H9 (cell line): Measurements from ENCODE around the gene POU6F2. TPM values are rescaled to one million over a fixed set of nuclear protein-coding genes. Genes with fewer than 3 reads are reported as not detected.

ENCODE experiments used
- DNase-seq: peaks from one replicate; pipeline ENCODE4 v3.0.0-alpha.2; 2017
- H2AFZ ChIP-seq: one replicate; pipeline ENCODE4 v1.6.1; 2013; ENCODE audit warnings: mild to moderate bottlenecking, low read length, control low read depth, moderate library complexity
- H2AK5ac ChIP-seq: 2 replicates; pipeline ENCODE4 v1.6.1; 2013; ENCODE audit warnings: low read length, control low read depth, mixed read lengths; ENCODE audit not compliant: insufficient read length
- H2BK120ac ChIP-seq: one replicate; pipeline ENCODE4 v1.6.1; 2013; ENCODE audit warnings: low read depth, mild to moderate bottlenecking, low read length, control low read depth, inconsistent platforms; ENCODE audit not compliant: poor library complexity, severe bottlenecking
- H2BK12ac ChIP-seq: 2 replicates; pipeline ENCODE4 v1.6.1; 2013; ENCODE audit warnings: low read length, control low read depth, mixed read lengths, low read depth; ENCODE audit not compliant: insufficient read length
- H2BK15ac ChIP-seq: 2 replicates; pipeline ENCODE4 v1.6.1; 2013; ENCODE audit warnings: low read depth, low read length, control low read depth
- H2BK20ac ChIP-seq: one replicate; pipeline ENCODE4 v1.6.1; 2013; ENCODE audit warnings: low read depth, mild to moderate bottlenecking, low read length, control low read depth, inconsistent platforms; ENCODE audit not compliant: poor library complexity, severe bottlenecking
- H2BK5ac ChIP-seq: 2 replicates; pipeline ENCODE4 v1.6.1; 2013; ENCODE audit warnings: low read length, control low read depth, mixed read lengths; ENCODE audit not compliant: insufficient read length
- H3K14ac ChIP-seq: 2 replicates; pipeline ENCODE4 v1.6.1; 2013; ENCODE audit warnings: low read length, control low read depth; ENCODE audit not compliant: insufficient read depth
- H3K18ac ChIP-seq: 2 replicates; pipeline ENCODE4 v1.6.1; 2013; ENCODE audit warnings: low read depth, mild to moderate bottlenecking, mixed read lengths, low read length, control low read depth; ENCODE audit not compliant: insufficient read length
- H3K23ac ChIP-seq: 2 replicates; pipeline ENCODE4 v1.6.1; 2013; ENCODE audit warnings: low read length, control low read depth, mixed read lengths, low read depth; ENCODE audit not compliant: insufficient read length
- H3K23me2 ChIP-seq: 2 replicates; pipeline ENCODE4 v1.6.1; 2013; ENCODE audit warnings: low read depth, mild to moderate bottlenecking, mixed read lengths, low read length, control low read depth; ENCODE audit not compliant: insufficient read length, poor library complexity, severe bottlenecking
- H3K27ac ChIP-seq: 2 replicates; pipeline ENCODE4 v1.5.1; 2013; ENCODE audit warnings: low read length, control low read depth, mixed read lengths, low read depth; ENCODE audit not compliant: insufficient read length
- H3K27me3 ChIP-seq: 2 replicates; pipeline ENCODE4 v1.6.1; 2013; ENCODE audit warnings: low read length, control low read depth, inconsistent platforms; ENCODE audit not compliant: insufficient read depth
- H3K4ac ChIP-seq: 2 replicates; pipeline ENCODE4 v1.6.1; 2013; ENCODE audit warnings: low read depth, mild to moderate bottlenecking, control low read depth, inconsistent platforms, low read length, moderate library complexity
- H3K4me1 ChIP-seq: 2 replicates; pipeline ENCODE4 v1.6.1; 2013; ENCODE audit warnings: low read length, control low read depth, inconsistent platforms; ENCODE audit not compliant: insufficient read depth
- H3K4me2 ChIP-seq: 2 replicates; pipeline ENCODE4 v1.6.1; 2013; ENCODE audit warnings: low read length, control low read depth, mixed read lengths; ENCODE audit not compliant: insufficient read length, insufficient read depth
- H3K56ac ChIP-seq: 2 replicates; pipeline ENCODE4 v1.6.1; 2013; ENCODE audit warnings: low read depth, mild to moderate bottlenecking, mixed read lengths, low read length, control low read depth; ENCODE audit not compliant: insufficient read length
- H3K79me1 ChIP-seq: 2 replicates; pipeline ENCODE4 v1.6.1; 2013; ENCODE audit warnings: low read depth, mild to moderate bottlenecking, moderate library complexity, low read length, control low read depth, inconsistent platforms; ENCODE audit not compliant: insufficient read depth, poor library complexity, severe bottlenecking
- H3K79me2 ChIP-seq: 2 replicates; pipeline ENCODE4 v1.6.1; 2013; ENCODE audit warnings: low read length, control low read depth, inconsistent platforms; ENCODE audit not compliant: insufficient read depth
- H3K9ac ChIP-seq: 2 replicates; pipeline ENCODE4 v1.6.1; 2013; ENCODE audit warnings: low read length, control low read depth, mixed read lengths; ENCODE audit not compliant: insufficient read length; ENCODE audit errors: extremely low read depth
- H3K9me3 ChIP-seq: one replicate; pipeline ENCODE4 v1.6.1; 2013; ENCODE audit warnings: low read depth, low read length, inconsistent platforms; ENCODE audit not compliant: control insufficient read depth
- H3T11ph ChIP-seq: one replicate; pipeline ENCODE4 v1.6.1; 2013; ENCODE audit warnings: mild to moderate bottlenecking, low read length, control low read depth, inconsistent platforms
- H4K20me1 ChIP-seq: one replicate; pipeline ENCODE4 v1.6.1; 2013; ENCODE audit not compliant: control insufficient read depth, insufficient read length, insufficient read depth
- H4K5ac ChIP-seq: 2 replicates; pipeline ENCODE4 v1.6.1; 2013; ENCODE audit warnings: low read depth, mild to moderate bottlenecking, mixed read lengths, low read length, control low read depth; ENCODE audit not compliant: insufficient read length
- H4K8ac ChIP-seq: replicated peaks from 2 replicates; pipeline ENCODE4 v1.6.1; 2013; ENCODE audit warnings: low read length, control low read depth, mixed read lengths, low read depth; ENCODE audit not compliant: insufficient read length
- H4K91ac ChIP-seq: 2 replicates; pipeline ENCODE4 v1.6.1; 2013; ENCODE audit warnings: low read depth, mild to moderate bottlenecking, moderate library complexity, mixed read lengths, low read length, control low read depth; ENCODE audit not compliant: insufficient read length
- H3K27ac Mint-ChIP-seq, 3 experiments: 2 replicates in 2 of 3; 3 replicates in 1 of 3; pipeline ENCODE4 v1.8.0; 2020 to 2021; ENCODE audit warnings: mixed read lengths in 3 of 3, mild to moderate bottlenecking in 1 of 3, moderate library complexity in 1 of 3
- H3K27me3 Mint-ChIP-seq: 2 replicates; pipeline ENCODE4 v1.8.0; 2021; ENCODE audit warnings: low read depth, mild to moderate bottlenecking, moderate library complexity, mixed read lengths
- H3K36me3 Mint-ChIP-seq, 3 experiments: 2 replicates in 2 of 3; 3 replicates in 1 of 3; pipeline ENCODE4 v1.8.0; 2020 to 2021; ENCODE audit warnings: low read depth in 3 of 3, mixed read lengths in 3 of 3; ENCODE audit not compliant: insufficient read depth in 1 of 3
- H3K4me1 Mint-ChIP-seq, 2 experiments: 2 replicates each; pipeline ENCODE4 v1.8.0; 2020; ENCODE audit warnings: mixed read lengths in 2 of 2
- H3K4me3 Mint-ChIP-seq, 2 experiments: 2 replicates in 1 of 2; 3 replicates in 1 of 2; pipeline ENCODE4 v1.8.0; 2020 to 2021; ENCODE audit warnings: mild to moderate bottlenecking in 2 of 2, mixed read lengths in 2 of 2, moderate library complexity in 1 of 2
- H3K9me3 Mint-ChIP-seq, 2 experiments: 2 replicates in 1 of 2; 3 replicates in 1 of 2; pipeline ENCODE4 v1.8.0; 2020; ENCODE audit warnings: mild to moderate bottlenecking in 2 of 2, mixed read lengths in 2 of 2, moderate library complexity in 1 of 2
- WGBS: extraction: QIAGEN DNeasy Blood & Tissue Kit; methylation state at CpG from one replicate; pipeline ENCODE4 v1.1.7; 2013; ENCODE audit warnings: missing lambda C conversion rate, low lambda C conversion rate, mixed read lengths; ENCODE audit not compliant: insufficient read length; ENCODE audit errors: extremely low coverage; 5-methylcytosine and 5-hydroxymethylcytosine counted together
- total RNA-seq: library from RNA; stranded (reverse); gene quantifications from 2 replicates; pipeline ENCODE4 v1.2.1, GENCODE V29; 2021
- TF ChIP-seq, protein P1 (sequence below): fragments of 200-600 bp; sonication (generic); conservative IDR thresholded peaks from 3 replicates; pipeline ENCODE4 v1.8.0; 2021; ENCODE audit warnings: antibody characterized with exemption, mild to moderate bottlenecking

Gene POU6F2
- total RNA-seq, 1 experiment from 2014 or later, result 1.9 TPM

DNA sequence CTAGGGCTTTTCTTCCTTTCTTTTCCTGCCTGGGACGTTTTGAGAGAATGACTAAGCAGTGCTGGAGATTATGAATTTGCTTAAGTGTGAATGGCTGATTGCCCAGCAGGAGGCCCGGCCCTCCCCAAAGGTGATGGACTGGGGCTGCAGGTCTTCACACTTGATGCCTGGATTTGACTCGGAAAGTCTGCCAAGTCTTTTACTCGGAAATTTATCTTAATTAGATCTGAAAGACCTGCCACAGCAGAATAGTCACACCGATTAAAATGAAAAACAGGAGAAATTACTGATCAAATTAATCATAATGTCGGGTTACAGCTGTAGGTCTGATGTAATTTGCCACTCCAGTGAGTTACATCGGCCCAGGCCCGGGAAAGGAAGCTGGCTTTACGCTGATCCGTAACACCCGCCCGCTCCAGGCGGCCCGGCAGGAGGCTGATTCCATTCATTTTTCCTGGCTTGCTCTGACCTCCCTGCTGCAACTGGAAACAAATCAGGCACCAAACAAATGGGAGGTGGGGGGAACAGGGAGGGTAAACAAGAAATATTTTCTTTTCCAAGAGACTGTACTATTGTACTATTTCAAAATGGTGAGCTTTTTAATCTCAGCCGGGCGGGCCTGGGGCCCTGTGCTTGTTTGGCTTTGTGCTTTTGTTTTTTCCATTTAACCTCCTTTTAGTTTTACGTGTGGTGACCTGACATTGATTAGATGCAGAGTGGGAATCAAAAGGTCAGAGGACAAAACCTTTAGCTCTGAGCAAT is 376.1 kb downstream of the POU6F2 start:
- no peak overlapping the region for H2BK5ac ChIP-seq
- peak overlapping the region; percentile 1 for H3K4me2 ChIP-seq
- no CpG with 5 or more reads among the region's 17 CpGs for WGBS
- no peak overlapping the region for H2BK20ac ChIP-seq
- peaks cover 10% of the 10 kb centered on the region for H3K4me1 ChIP-seq
- H2AK5ac ChIP-seq, result no peak overlapping the region
- H3K23me2 ChIP-seq, result no peaks in the 10 kb centered on the region
- DNase-seq, result peak; percentile 65
- no peak overlapping the region for H3K56ac ChIP-seq
- H4K8ac ChIP-seq, result no peak overlapping the region
- no peaks in the 10 kb centered on the region for H3K79me1 ChIP-seq
- H3K4me1 Mint-ChIP-seq, result peaks cover 52% of the 10 kb centered on the region in 2 experiments
- H3K18ac ChIP-seq, result no peak overlapping the region
- H3K27me3 Mint-ChIP-seq, result no peaks in the 10 kb centered on the region
- TF ChIP-seq, protein P1, sequence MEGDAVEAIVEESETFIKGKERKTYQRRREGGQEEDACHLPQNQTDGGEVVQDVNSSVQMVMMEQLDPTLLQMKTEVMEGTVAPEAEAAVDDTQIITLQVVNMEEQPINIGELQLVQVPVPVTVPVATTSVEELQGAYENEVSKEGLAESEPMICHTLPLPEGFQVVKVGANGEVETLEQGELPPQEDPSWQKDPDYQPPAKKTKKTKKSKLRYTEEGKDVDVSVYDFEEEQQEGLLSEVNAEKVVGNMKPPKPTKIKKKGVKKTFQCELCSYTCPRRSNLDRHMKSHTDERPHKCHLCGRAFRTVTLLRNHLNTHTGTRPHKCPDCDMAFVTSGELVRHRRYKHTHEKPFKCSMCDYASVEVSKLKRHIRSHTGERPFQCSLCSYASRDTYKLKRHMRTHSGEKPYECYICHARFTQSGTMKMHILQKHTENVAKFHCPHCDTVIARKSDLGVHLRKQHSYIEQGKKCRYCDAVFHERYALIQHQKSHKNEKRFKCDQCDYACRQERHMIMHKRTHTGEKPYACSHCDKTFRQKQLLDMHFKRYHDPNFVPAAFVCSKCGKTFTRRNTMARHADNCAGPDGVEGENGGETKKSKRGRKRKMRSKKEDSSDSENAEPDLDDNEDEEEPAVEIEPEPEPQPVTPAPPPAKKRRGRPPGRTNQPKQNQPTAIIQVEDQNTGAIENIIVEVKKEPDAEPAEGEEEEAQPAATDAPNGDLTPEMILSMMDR, result no peak
- peak overlapping the region; percentile 94 to 96 (median 94) for H3K27ac Mint-ChIP-seq
- peak overlapping the region; percentile 41 to 45; a peak in 3 of 5 replicates for H3K4me3 Mint-ChIP-seq
- H3K4ac ChIP-seq, result no peak overlapping the region
- H3K9ac ChIP-seq, result no peak overlapping the region
- H3K23ac ChIP-seq, result no peak overlapping the region
- no peak overlapping the region for H4K91ac ChIP-seq
- no peaks in the 10 kb centered on the region for H3K27me3 ChIP-seq
- no peaks in the 10 kb centered on the region for H3K9me3 Mint-ChIP-seq
- no peaks in the 10 kb centered on the region for H4K20me1 ChIP-seq
- H3T11ph ChIP-seq, result no peak overlapping the region
- H2BK15ac ChIP-seq, result no peak overlapping the region
- no peak overlapping the region for H2AFZ ChIP-seq
- no peak overlapping the region for H2BK12ac ChIP-seq
- H3K36me3 Mint-ChIP-seq, result no peaks in the 10 kb centered on the region
- H2BK120ac ChIP-seq, result no peak overlapping the region
- H3K9me3 ChIP-seq, result no peaks in the 10 kb centered on the region
- H3K79me2 ChIP-seq, result no peaks in the 10 kb centered on the region
- H4K5ac ChIP-seq, result no peak overlapping the region
- H3K14ac ChIP-seq, result no peak overlapping the region; the same call in 1 of the 2 replicates
- no peak overlapping the region for H3K27ac ChIP-seq
